HepG2 (cell line): Measurements from ENCODE around the gene ENDOU. TPM values are rescaled to one million over a fixed set of nuclear protein-coding genes. Genes with fewer than 3 reads are reported as not detected.

ENCODE experiments used
- ARID5B ChIP-seq: IDR thresholded peaks from 2 replicates; pipeline ENCODE4 v1.4.0; 2020; ENCODE audit warnings: mild to moderate bottlenecking, missing genetic modification reagents
- ATAD3A ChIP-seq: sonication (generic); formaldehyde crosslinking; IDR thresholded peaks from 2 replicates; pipeline ENCODE4 v1.4.0; 2020; ENCODE audit warnings: missing genetic modification reagents
- DNMT3B ChIP-seq: conservative IDR thresholded peaks from 2 replicates; pipeline ENCODE4 v1.6.1; 2016; ENCODE audit warnings: missing biosample characterization, control low read depth
- FOXM1 ChIP-seq: sonication (generic); formaldehyde crosslinking; IDR thresholded peaks from 2 replicates; pipeline ENCODE4 v1.5.0; 2020; ENCODE audit warnings: missing genetic modification reagents
- FOXP4 ChIP-seq: sonication (generic); formaldehyde crosslinking; IDR thresholded peaks from 2 replicates; pipeline ENCODE4 v1.4.0; 2020; ENCODE audit warnings: missing genetic modification reagents
- GATA4 ChIP-seq: sonication (generic); IDR thresholded peaks from 2 replicates; pipeline ENCODE4 v1.6.1; 2016; ENCODE audit warnings: antibody characterized with exemption, low read depth, borderline replicate concordance
- HBP1 ChIP-seq: IDR thresholded peaks from 2 replicates; pipeline ENCODE4 v1.6.1; 2016; ENCODE audit warnings: low read depth, control low read depth
- HMG20B ChIP-seq: conservative IDR thresholded peaks from 2 replicates; pipeline ENCODE4 v1.6.1; 2016; ENCODE audit warnings: missing genetic modification reagents, missing compliant biosample characterization
- KMT2B ChIP-seq: IDR thresholded peaks from 2 replicates; pipeline ENCODE4 v1.6.1; 2016; ENCODE audit warnings: missing genetic modification reagents, missing compliant biosample characterization
- MAFK ChIP-seq, 2 experiments: IDR thresholded peaks in 1 of 2; conservative IDR thresholded peaks in 1 of 2; 2 replicates each; pipeline ENCODE4 v1.6.1; 2011; ENCODE audit warnings: improper control_type of control experiment in 2 of 2, low read length in 2 of 2
- NFE2L2 ChIP-seq: fragments of 150-350 bp; IDR thresholded peaks from 2 replicates; pipeline ENCODE4 v1.6.1; 2014; ENCODE audit warnings: low read length
- RFXANK ChIP-seq: IDR thresholded peaks from 2 replicates; pipeline ENCODE4 v1.6.1; 2016
- SMC3 ChIP-seq: IDR thresholded peaks from 2 replicates; pipeline ENCODE4 v1.6.1; 2011; ENCODE audit warnings: low read length, improper control_type of control experiment
- SP4 ChIP-seq: sonication (generic); formaldehyde crosslinking; IDR thresholded peaks from 2 replicates; pipeline ENCODE4 v1.8.1; 2023; ENCODE audit warnings: mild to moderate bottlenecking, missing genetic modification reagents
- TEF ChIP-seq: sonication (generic); formaldehyde crosslinking; IDR thresholded peaks from 2 replicates; pipeline ENCODE4 v1.5.0; 2020; ENCODE audit warnings: missing genetic modification reagents
- ZKSCAN1 ChIP-seq: fragments of 150-350 bp; IDR thresholded peaks from 2 replicates; pipeline ENCODE4 v1.6.1; 2014; ENCODE audit warnings: low read length
- ZNF232 ChIP-seq: sonication (generic); formaldehyde crosslinking; IDR thresholded peaks from 2 replicates; pipeline ENCODE4 v1.4.0; 2020; ENCODE audit warnings: missing genetic modification reagents, borderline replicate concordance
- ZNF577 ChIP-seq: sonication (generic); formaldehyde crosslinking; IDR thresholded peaks from 2 replicates; pipeline ENCODE4 v1.4.0; 2020; ENCODE audit warnings: mild to moderate bottlenecking, low read depth, missing genetic modification reagents, borderline replicate concordance
- ZNF839 ChIP-seq: sonication (generic); formaldehyde crosslinking; IDR thresholded peaks from 2 replicates; pipeline ENCODE4 v1.4.0; 2020; ENCODE audit warnings: missing genetic modification reagents, mild to moderate bottlenecking, borderline replicate concordance
- ZUFSP ChIP-seq: sonication (generic); formaldehyde crosslinking; IDR thresholded peaks from 2 replicates; pipeline ENCODE4 v1.9.0; 2021; ENCODE audit warnings: missing genetic modification reagents, mild to moderate bottlenecking, borderline replicate concordance
- polyA plus RNA-seq, 8 experiments: library from polyadenylated mRNA; depleted of rRNA in 3 of 8; stranded (reverse) in 7 of 8; unstranded in 1 of 8; fragments of >200 nt; fragmentation: Illumina TruSeq in 4 of 8; extraction: Trizol in 4 of 8; gene quantifications; 2 replicates each; pipeline versions ENCODE4 v1.2.1 to v1.2.3, GENCODE V29; 2011 to 2016; ENCODE audit warnings: low read depth in 4 of 8, missing spikeins in 1 of 8, mixed read lengths in 1 of 8; ENCODE audit not compliant: insufficient read depth in 1 of 8
- total RNA-seq, 5 experiments: library from RNA; depleted of rRNA; stranded (reverse); fragments of >200 nt; fragmentation: Illumina TruSeq; extraction: Trizol; gene quantifications; 2 replicates each; pipeline ENCODE4 v1.2.3, GENCODE V29; 2016; ENCODE audit warnings: low read depth in 1 of 5

Gene ENDOU
- total and polyA plus RNA-seq, 2 of the 13 experiments (the other 11 are each of a cell fraction or from before 2014, with no cell fraction given) = not detected

- TF ChIP-seq FOXP4 (CRISPR knock-in tag) (peak; percentile 28; the same call in 1 of the 2 replicates), ZNF577 (CRISPR knock-in tag) (no peak), FOXM1 (CRISPR knock-in tag) (no peak), ZNF232 (CRISPR knock-in tag) (no peak), DNMT3B (CRISPR knock-in tag) (no peak), ARID5B (CRISPR knock-in tag) (peak; percentile 18; the same call in 1 of the 2 replicates), MAFK (conservative IDR thresholded peaks at IDR 0.05 in 1 of 2, IDR thresholded peaks at IDR 0.05 in 1 of 2; ENCODE audit: low read length in 2 of 2) (no peak), SMC3 (no peak), HBP1 (no peak), KMT2B (CRISPR knock-in tag) (no peak), RFXANK (CRISPR knock-in tag) (no peak), GATA4 (no peak), ZUFSP (CRISPR knock-in tag) (no peak), NFE2L2 (no peak), HMG20B (CRISPR knock-in tag) (0 out of 2 replicates have a peak, but pooled peaks have one; percentile 16), ZNF839 (no peak), SP4 (CRISPR knock-in tag) (no peak), ZKSCAN1 (no peak), TEF (CRISPR knock-in tag) (no peak), ATAD3A (CRISPR knock-in tag) (no peak)
These were observed 43.1 kb upstream of the ENDOU start (continued) for GRCh38 chr12:47768323-47768811.
